Activated naive CD4-positive, alpha-beta T cell treated with anti-CD3 and anti-CD28 coated beads, Interleukin-2, amount 50 U/mL, for 24 hours (primary cell): Measurements from ENCODE around the gene DCAKD.
"Not testable (repeated sequence)": the region's sequence is repeated elsewhere in the genome, so short reads cannot be mapped to it uniquely, and the experiment has no call there.

Experiments used
- H3K27ac Mint-ChIP-seq: one replicate; pipeline ENCODE4 v1.8.0; 2021; ENCODE audit warnings: mild to moderate bottlenecking, mixed read lengths
- H3K27me3 Mint-ChIP-seq: one replicate; pipeline ENCODE4 v1.8.0; 2021; ENCODE audit warnings: mixed read lengths
- H3K36me3 Mint-ChIP-seq: one replicate; pipeline ENCODE4 v1.8.0; 2021; ENCODE audit warnings: mixed read lengths
- H3K4me1 Mint-ChIP-seq: one replicate; pipeline ENCODE4 v1.8.0; 2021; ENCODE audit warnings: mixed read lengths
- H3K4me3 Mint-ChIP-seq: one replicate; pipeline ENCODE4 v1.8.0; 2021; ENCODE audit warnings: mild to moderate bottlenecking, mixed read lengths
- H3K9me3 Mint-ChIP-seq: one replicate; pipeline ENCODE4 v1.8.0; 2021; ENCODE audit warnings: mixed read lengths

The DCAKD gene

GRCh38 chr17:45081047-45081703 lies 29.7 kb upstream of the DCAKD start:
- Mint-ChIP-seq H3K4me1 (peaks cover 20% of the 10 kb centered on the region), H3K27me3 (no peaks in the 10 kb centered on the region), H3K9me3 (no peaks in the 10 kb centered on the region), H3K36me3 (peaks cover 4% of the 10 kb centered on the region), H3K27ac (no peak overlapping the region), H3K4me3 (no peak overlapping the region)

GRCh38 chr17:45077643-45078042 lies 26.2 kb upstream of the DCAKD start:
- H3K9me3 Mint-ChIP-seq: no peaks in the 10 kb centered on the region
- H3K27ac Mint-ChIP-seq: no peak overlapping the region
- H3K4me1 Mint-ChIP-seq: peaks cover 34% of the 10 kb centered on the region
- no peaks in the 10 kb centered on the region for H3K27me3 Mint-ChIP-seq
- peaks cover 8% of the 10 kb centered on the region for H3K36me3 Mint-ChIP-seq
- no peak overlapping the region for H3K4me3 Mint-ChIP-seq

GRCh38 chr17:45073414-45074070 lies 22.1 kb upstream of the DCAKD start:
- no peak overlapping the region for H3K27ac Mint-ChIP-seq
- H3K36me3 Mint-ChIP-seq: peaks cover 5% of the 10 kb centered on the region
- no peak overlapping the region for H3K4me3 Mint-ChIP-seq
- no peaks in the 10 kb centered on the region for H3K27me3 Mint-ChIP-seq
- no peaks in the 10 kb centered on the region for H3K9me3 Mint-ChIP-seq
- H3K4me1 Mint-ChIP-seq: peaks cover 45% of the 10 kb centered on the region

- Mint-ChIP-seq H3K9me3 (no peaks in the 10 kb centered on the region), H3K36me3 (peaks cover 9% of the 10 kb centered on the region), H3K27ac (peak overlapping the region; percentile 6), H3K4me3 (no peak overlapping the region), H3K4me1 (peaks cover 35% of the 10 kb centered on the region), H3K27me3 (no peaks in the 10 kb centered on the region)
Observed at GRCh38 chr17:45070809-45071208, 19.4 kb upstream of the DCAKD start.

- Mint-ChIP-seq H3K27me3 (no peaks in the 10 kb centered on the region), H3K9me3 (no peaks in the 10 kb centered on the region), H3K4me3 (no peak overlapping the region), H3K4me1 (peaks cover 37% of the 10 kb centered on the region), H3K36me3 (peaks cover 9% of the 10 kb centered on the region), H3K27ac (no peak overlapping the region)
Observed at GRCh38 chr17:45070001-45070400, 18.6 kb upstream of the DCAKD start.

GRCh38 chr17:45067637-45068036 lies 16.2 kb upstream of the DCAKD start:
- Mint-ChIP-seq H3K4me3 (no peak overlapping the region), H3K4me1 (peaks cover 49% of the 10 kb centered on the region), H3K27ac (peak overlapping the region; percentile 23)

GRCh38 chr17:45063198-45063597 lies 11.8 kb upstream of the DCAKD start:
- no peaks in the 10 kb centered on the region for H3K27me3 Mint-ChIP-seq
- H3K27ac Mint-ChIP-seq: peak overlapping the region; percentile 85
- H3K4me1 Mint-ChIP-seq: peaks cover 62% of the 10 kb centered on the region
- H3K9me3 Mint-ChIP-seq: no peaks in the 10 kb centered on the region
- peak overlapping the region; percentile 93 for H3K4me3 Mint-ChIP-seq
- peaks cover 5% of the 10 kb centered on the region for H3K36me3 Mint-ChIP-seq

More at GRCh38 chr17:45067637-45068036, 16.2 kb upstream of the DCAKD start:
- no peaks in the 10 kb centered on the region for H3K27me3 Mint-ChIP-seq
- H3K9me3 Mint-ChIP-seq: no peaks in the 10 kb centered on the region
- H3K36me3 Mint-ChIP-seq: peaks cover 5% of the 10 kb centered on the region

GRCh38 chr17:45061606-45062205 lies 10.3 kb upstream of the DCAKD start:
- Mint-ChIP-seq H3K4me3 (peak overlapping the region; percentile 93), H3K4me1 (peaks cover 48% of the 10 kb centered on the region), H3K27me3 (no peaks in the 10 kb centered on the region), H3K36me3 (peaks cover 2% of the 10 kb centered on the region), H3K27ac (peak overlapping the region; percentile 100), H3K9me3 (no peaks in the 10 kb centered on the region)

- peaks cover 47% of the 10 kb centered on the region for H3K4me1 Mint-ChIP-seq
- peak within 1 kb of the TSS; percentile 100 for H3K27ac Mint-ChIP-seq
- H3K4me3 Mint-ChIP-seq: peak within 1 kb of the TSS; percentile 93
- no peaks in the 10 kb centered on the region for H3K27me3 Mint-ChIP-seq
- H3K9me3 Mint-ChIP-seq: no peaks in the 10 kb centered on the region
- peaks cover 2% of the 10 kb centered on the region for H3K36me3 Mint-ChIP-seq
Observed at GRCh38 chr17:45060797-45061605, 9.6 kb upstream of the DCAKD start, which contains the start of gene NMT1. TSS of gene NMT1 (plus strand) at chr17:45061317. CDS start at chr17:45061330, 13 bp downstream.

- Mint-ChIP-seq H3K36me3 (peaks cover 2% of the 10 kb centered on the region), H3K4me3 (peak overlapping the region; percentile 93), H3K27me3 (no peaks in the 10 kb centered on the region), H3K27ac (peak overlapping the region; percentile 100), H3K9me3 (no peaks in the 10 kb centered on the region), H3K4me1 (peaks cover 51% of the 10 kb centered on the region)
Observed at GRCh38 chr17:45060382-45060796, 9.0 kb upstream of the DCAKD start.

- Mint-ChIP-seq H3K4me1 (peaks cover 32% of the 10 kb centered on the region), H3K36me3 (no peaks in the 10 kb centered on the region), H3K27ac (peak overlapping the region; percentile 83), H3K4me3 (peak overlapping the region; percentile 72), H3K27me3 (no peaks in the 10 kb centered on the region), H3K9me3 (no peaks in the 10 kb centered on the region)
Observed at GRCh38 chr17:45052052-45052772, 780 bp upstream of the DCAKD start.

- not testable (repeated sequence) for H3K4me3 Mint-ChIP-seq, H3K36me3 Mint-ChIP-seq, H3K27me3 Mint-ChIP-seq, H3K27ac Mint-ChIP-seq, H3K9me3 Mint-ChIP-seq
- H3K4me1 Mint-ChIP-seq: peaks cover 37% of the 10 kb centered on the region
Observed at GRCh38 chr17:45051720-45052051, 254 bp upstream of the DCAKD start.

- peak overlapping the region; percentile 98 for H3K27ac Mint-ChIP-seq
- peaks cover 41% of the 10 kb centered on the region for H3K4me1 Mint-ChIP-seq
- no peaks in the 10 kb centered on the region for H3K9me3 Mint-ChIP-seq
- no peaks in the 10 kb centered on the region for H3K27me3 Mint-ChIP-seq
- H3K36me3 Mint-ChIP-seq: no peaks in the 10 kb centered on the region
- peak overlapping the region; percentile 98 for H3K4me3 Mint-ChIP-seq
Observed at GRCh38 chr17:45050481-45051059, 862 bp downstream of the DCAKD start.

- H3K4me1 Mint-ChIP-seq: peaks cover 37% of the 10 kb centered on the region
- H3K36me3 Mint-ChIP-seq: no peaks in the 10 kb centered on the region
- H3K4me3 Mint-ChIP-seq: peak overlapping the region; percentile 33
- peak overlapping the region; percentile 62 for H3K27ac Mint-ChIP-seq
- no peaks in the 10 kb centered on the region for H3K9me3 Mint-ChIP-seq
- H3K27me3 Mint-ChIP-seq: no peaks in the 10 kb centered on the region
Observed at GRCh38 chr17:45048795-45049563, 2.5 kb downstream of the DCAKD start.
